ENCODE data around the gene C1QB.

DNA sequence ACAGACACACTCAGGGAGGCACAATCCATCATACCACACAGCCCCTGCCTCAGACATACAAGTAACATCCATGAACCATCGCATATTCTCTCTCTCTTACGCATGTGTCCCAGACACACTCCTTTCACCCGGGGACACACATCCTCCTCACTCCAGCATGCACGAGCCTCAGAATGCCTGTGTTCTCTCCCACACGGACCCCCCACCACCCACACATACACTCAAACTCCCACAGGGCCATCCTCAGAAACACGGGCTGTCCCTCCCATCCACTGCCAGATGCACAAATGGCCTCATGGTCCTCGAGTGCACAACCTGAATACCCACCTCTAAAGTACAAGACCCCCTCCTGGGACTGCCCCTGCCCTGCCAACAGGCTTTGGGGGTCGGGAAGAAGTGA lies 11.8 kb upstream of the C1QB start:
- TF ChIP-seq CTCF (conservative IDR thresholded peaks at IDR 0.05; ENCODE audit: low read length) (no peak), EZH2phosphoT487 (IDR thresholded peaks at IDR 0.05; ENCODE audit: borderline replicate concordance, low read depth, low read length) (no peak)

Measured in OCI-LY7 (cell line).